K562 (cell line): ENCODE measurements around the gene SLC7A6. TPM values are rescaled to one million over a fixed set of nuclear protein-coding genes. Genes with fewer than 3 reads are reported as not detected.

Experiments
- ATF1 ChIP-seq, 2 experiments: fragments of 450-650 bp in 1 of 2; IDR thresholded peaks; 2 replicates each; pipeline ENCODE4 v1.6.1; 2016; ENCODE audit warnings: missing compliant biosample characterization in 1 of 2, missing genetic modification characterization in 1 of 2
- ETV1 ChIP-seq: fragments of 450-650 bp; conservative IDR thresholded peaks from 2 replicates; pipeline ENCODE4 v1.6.1; 2016; ENCODE audit warnings: missing genetic modification characterization, control low read depth, low read depth, missing compliant biosample characterization
- EZH2 ChIP-seq: IDR thresholded peaks from 2 replicates; pipeline ENCODE4 v1.6.1; 2012; ENCODE audit warnings: low read depth, mild to moderate bottlenecking, inconsistent platforms, low read length, borderline replicate concordance
- LEF1 ChIP-seq: fragments of 450-650 bp; IDR thresholded peaks from 2 replicates; pipeline ENCODE4 v1.6.1; 2016; ENCODE audit warnings: mild to moderate bottlenecking
- NFRKB ChIP-seq: fragments of 450-650 bp; IDR thresholded peaks from 2 replicates; pipeline ENCODE4 v1.6.1; 2016; ENCODE audit warnings: low read depth
- TBP ChIP-seq: optimal IDR thresholded peaks from 2 replicates; pipeline ENCODE3; 2011; ENCODE audit warnings: low read depth, low read length, improper control_type of control experiment
- ZBTB49 ChIP-seq: sonication (generic); formaldehyde crosslinking; IDR thresholded peaks from 2 replicates; pipeline ENCODE4 v1.8.0; 2022; ENCODE audit warnings: missing genetic modification reagents, mild to moderate bottlenecking, borderline replicate concordance
- ZNF780A ChIP-seq: fragments of 250-450 bp; sonication (Bioruptor Pico); IDR thresholded peaks from 2 replicates; pipeline ENCODE4 v1.5.0; 2021; ENCODE audit warnings: mild to moderate bottlenecking
- polyA plus RNA-seq, 8 experiments: library from polyadenylated mRNA; depleted of rRNA in 4 of 8; stranded (reverse) in 5 of 8; unstranded in 3 of 8; fragments of >200 nt; fragmentation: Nextera tagmentation in 2 of 8; fragmentation: Illumina TruSeq in 1 of 8; extraction: Ambion mirVana in 2 of 8; extraction: Trizol in 1 of 8; gene quantifications; 2 replicates each; pipeline versions ENCODE4 v1.2.1 to v1.2.3, GENCODE V29; 2011 to 2014; ENCODE audit warnings: inconsistent platforms in 1 of 8, missing spikeins in 1 of 8
- total RNA-seq, 7 experiments: library from RNA; depleted of rRNA in 6 of 7; stranded (reverse); fragments of >200 nt in 6 of 7; fragmentation: Illumina TruSeq in 2 of 7; extraction: Trizol in 2 of 7; gene quantifications; 2 replicates each; pipeline versions ENCODE4 v1.2.1 to v1.2.3, GENCODE V29; 2011 to 2021; ENCODE audit warnings: low replicate concordance in 1 of 7
- TF ChIP-seq, protein P1 (sequence below): fragments of 450-650 bp; IDR thresholded peaks from 2 replicates; pipeline ENCODE4 v1.6.1; 2016

The SLC7A6 gene
- total and polyA plus RNA-seq, 9 of the 15 experiments (the other 6 are each of a cell fraction or from before 2014, with no cell fraction given), result 12.6 to 60.1 (median 29.8) TPM

- TF ChIP-seq LEF1, result no peak
- TF ChIP-seq, protein P1, sequence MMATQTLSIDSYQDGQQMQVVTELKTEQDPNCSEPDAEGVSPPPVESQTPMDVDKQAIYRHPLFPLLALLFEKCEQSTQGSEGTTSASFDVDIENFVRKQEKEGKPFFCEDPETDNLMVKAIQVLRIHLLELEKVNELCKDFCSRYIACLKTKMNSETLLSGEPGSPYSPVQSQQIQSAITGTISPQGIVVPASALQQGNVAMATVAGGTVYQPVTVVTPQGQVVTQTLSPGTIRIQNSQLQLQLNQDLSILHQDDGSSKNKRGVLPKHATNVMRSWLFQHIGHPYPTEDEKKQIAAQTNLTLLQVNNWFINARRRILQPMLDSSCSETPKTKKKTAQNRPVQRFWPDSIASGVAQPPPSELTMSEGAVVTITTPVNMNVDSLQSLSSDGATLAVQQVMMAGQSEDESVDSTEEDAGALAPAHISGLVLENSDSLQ, result no peak
- TF ChIP-seq TBP, result no peak
- TF ChIP-seq ZNF780A (CRISPR knock-in tag), result no peak
- TF ChIP-seq EZH2, result no peak
- TF ChIP-seq ETV1, result no peak
- TF ChIP-seq ZBTB49, result no peak
- TF ChIP-seq NFRKB, result no peak
- no peak for TF ChIP-seq ATF1 (CRISPR knock-in tag; IDR thresholded peaks at IDR 0.05)
- TF ChIP-seq ATF1 (tag; IDR thresholded peaks at IDR 0.05), result no peak
- TF ChIP-seq, all 486 proteins: peak for 0
Observed at GRCh38 chr16:68236137-68236825, 28.0 kb upstream of the SLC7A6 start (continued).
